ENCODE results near the gene NIF3L1. TPM values are rescaled to one million over a fixed set of nuclear protein-coding genes. Genes with fewer than 3 reads are reported as not detected.

The NIF3L1 gene
- total and polyA plus RNA-seq, 2 of the 8 experiments (the other 6 are each of a cell fraction or from before 2014, with no cell fraction given): 63.4 to 126 TPM

DNA sequence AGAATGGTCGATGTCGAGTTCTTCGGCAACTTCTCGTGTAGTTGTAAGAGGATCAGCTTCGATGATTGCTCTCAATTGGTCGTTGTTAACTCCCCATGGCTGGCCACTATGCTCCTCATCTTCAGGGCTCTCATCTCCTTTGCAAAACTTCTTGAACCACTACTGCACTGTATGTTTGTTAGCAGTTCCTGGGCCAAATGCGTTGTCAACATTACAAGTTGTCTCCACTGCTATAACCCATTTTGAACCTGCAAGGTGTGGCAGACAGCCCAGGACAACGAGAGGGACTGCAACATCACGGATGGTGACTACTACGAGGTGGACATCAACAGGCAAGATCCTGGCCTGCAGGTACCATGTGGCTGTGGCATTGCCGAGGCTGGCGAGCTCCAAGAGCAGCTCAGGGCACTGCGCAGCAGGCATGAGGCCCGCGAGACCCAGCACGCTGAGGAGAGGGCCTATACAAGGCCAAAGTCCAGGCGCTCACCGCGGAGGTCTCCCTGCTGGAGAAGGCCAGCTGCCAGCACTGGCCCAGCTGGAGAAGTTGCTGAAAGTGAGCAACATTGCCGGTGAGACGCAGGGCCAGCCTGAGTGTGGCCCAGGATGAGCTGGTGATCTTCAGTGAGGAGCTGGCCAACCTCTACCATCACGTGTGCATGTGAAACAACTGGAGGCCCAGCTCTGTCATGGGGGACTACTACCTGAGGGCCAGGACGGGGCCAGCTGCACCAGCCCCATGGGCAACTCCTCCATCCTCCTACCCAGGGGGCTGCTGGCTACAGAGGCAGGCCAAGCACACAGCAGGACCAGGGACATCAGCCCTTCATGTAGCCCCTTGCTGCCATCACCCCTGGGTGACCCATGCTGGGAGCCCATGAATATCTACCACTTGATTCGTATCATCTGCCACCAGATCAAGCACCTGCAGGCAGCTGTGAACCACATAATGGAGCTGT, 44.9 kb upstream of the NIF3L1 start:
- no peaks in the 10 kb centered on the region for H3K79me2 ChIP-seq (ENCODE audit: control insufficient read depth in 1 of 2, insufficient read depth in 2 of 2, low read length in 2 of 2)
- H2BK15ac ChIP-seq (ENCODE audit: low read length): no peak overlapping the region
- H3K27me3 ChIP-seq (replicated peaks in 1 of 4; ENCODE audit: control insufficient read depth in 3 of 4, extremely low read depth in 1 of 4, insufficient read depth in 3 of 4, low read length in 3 of 4): no peaks in the 10 kb centered on the region
- no peak overlapping the region for H4K5ac ChIP-seq (ENCODE audit: insufficient read length, low read depth, low read length)
- H3K23ac ChIP-seq (ENCODE audit: insufficient read length): no peak overlapping the region
- no peaks in the 10 kb centered on the region for H3K9me3 ChIP-seq (ENCODE audit: insufficient read depth in 2 of 2, low read depth in 1 of 2, low read length in 1 of 2)
- no peak overlapping the region for H3K4me3 ChIP-seq (ENCODE audit: extremely low read depth in 1 of 4, insufficient read depth in 2 of 4, low read depth in 3 of 4, low read length in 4 of 4)
- CTCF ChIA-PET (ENCODE audit: partially characterized antibody): interaction anchor here (0.8 to 1.5 kb wide), 8 partner anchors 10 to 98 kb away, joined by 3 to 5 read pairs (median 4); partner anchors contain the start of gene NIF3L1
- H2BK5ac ChIP-seq (ENCODE audit: low read depth, low read length): no peak overlapping the region
- H3K79me1 ChIP-seq (ENCODE audit: low read depth, low read length): no peaks in the 10 kb centered on the region
- H2AK5ac ChIP-seq (ENCODE audit: low read depth, low read length): no peak overlapping the region
- no peak overlapping the region for H3K9ac ChIP-seq (replicated peaks in 1 of 4; ENCODE audit: extremely low read depth in 1 of 4, low read depth in 3 of 4, low read length in 3 of 4)
- H2BK12ac ChIP-seq (ENCODE audit: low read depth, low read length): no peak overlapping the region
- no peak overlapping the region for H2AFZ ChIP-seq (ENCODE audit: low read length)
- 91% methylated on average over 24 of the region's 24 CpGs; no CpG with 5 or more reads in 1 of the 2 experiments for WGBS, 2 experiments (ENCODE audit: extremely low coverage in 1 of 2, insufficient coverage in 1 of 2, insufficient read length in 1 of 2, insufficient replicate concordance in 2 of 2, low coverage in 1 of 2, low lambda C conversion rate in 2 of 2, missing lambda C conversion rate in 1 of 2)
- no peak overlapping the region for H2BK20ac ChIP-seq (ENCODE audit: low read length)
- H3K27ac ChIP-seq (ENCODE audit: low read depth, low read length): no peak overlapping the region
- no peak overlapping the region for H3K56ac ChIP-seq (replicated peaks; ENCODE audit: insufficient read length, low read depth, low read length)
- H4K91ac ChIP-seq (replicated peaks; ENCODE audit: insufficient read length, low read length): no peak overlapping the region
- DNase-seq (ENCODE audit: low read depth in 1 of 2, low spot score in 2 of 2) (no peak), FAIRE-seq (no peak)
- H3K4me2 ChIP-seq (ENCODE audit: insufficient read depth in 1 of 2, low read depth in 2 of 2, low read length in 2 of 2): no peak overlapping the region
- H3K18ac ChIP-seq (ENCODE audit: extremely low read depth, low read length): no peak overlapping the region
- no peaks in the 10 kb centered on the region for H4K20me1 ChIP-seq (replicated peaks in 1 of 2; ENCODE audit: control insufficient read depth in 1 of 2, insufficient read depth in 2 of 2, low read length in 2 of 2)
- H2BK120ac ChIP-seq (replicated peaks; ENCODE audit: low read depth, low read length): no peak overlapping the region
- H3K4me1 ChIP-seq (replicated peaks in 1 of 4; ENCODE audit: control insufficient read depth in 3 of 4, insufficient read depth in 4 of 4, low read length in 3 of 4): peaks cover 0 to 3% (median 2%) of the 10 kb centered on the region in 4 experiments; a peak in 4 of 7 replicates
- no peak overlapping the region for H3K4ac ChIP-seq (replicated peaks; ENCODE audit: insufficient read length, low read depth, low read length)
- POLR2A ChIA-PET (ENCODE audit: partially characterized antibody): interaction anchor here (0.9 to 2.4 kb wide), 7 partner anchors 11 to 32 kb away, joined by 3 to 7 read pairs (median 4); partner anchors contain the start of gene CLK1
- no peaks in the 10 kb centered on the region for H3K23me2 ChIP-seq (ENCODE audit: low read depth, low read length)
- H3K14ac ChIP-seq (ENCODE audit: insufficient read length): no peak overlapping the region
- no peak overlapping the region for H4K8ac ChIP-seq (ENCODE audit: extremely low read depth, insufficient read depth, low read length)
- H3K36me3 ChIP-seq (ENCODE audit: control insufficient read depth in 2 of 4, insufficient read depth in 4 of 4, low read length in 3 of 4): no peaks in the 10 kb centered on the region
- TF ChIP-seq HDAC6 (IDR thresholded peaks at IDR 0.05; ENCODE audit: low read depth, low read length) (no peak), SIX5 (IDR thresholded peaks at IDR 0.05; ENCODE audit: low read depth, low read length) (no peak), CHD2 (IDR thresholded peaks at IDR 0.05; ENCODE audit: low read length) (no peak), BRCA1 (IDR thresholded peaks at IDR 0.05; ENCODE audit: low read depth, low read length) (no peak), CBX5 (IDR thresholded peaks at IDR 0.05; ENCODE audit: low read depth, low read length) (no peak), TAF7 (optimal IDR thresholded peaks at IDR 0.05; ENCODE audit: borderline replicate concordance, low read depth, low read length) (no peak), SAP30 (IDR thresholded peaks at IDR 0.05; ENCODE audit: insufficient read depth, insufficient replicate concordance, low read length) (no peak), RXRA (IDR thresholded peaks at IDR 0.05; ENCODE audit: insufficient read depth, low read depth, low read length) (no peak)
- TF ChIP-seq, protein P1, sequence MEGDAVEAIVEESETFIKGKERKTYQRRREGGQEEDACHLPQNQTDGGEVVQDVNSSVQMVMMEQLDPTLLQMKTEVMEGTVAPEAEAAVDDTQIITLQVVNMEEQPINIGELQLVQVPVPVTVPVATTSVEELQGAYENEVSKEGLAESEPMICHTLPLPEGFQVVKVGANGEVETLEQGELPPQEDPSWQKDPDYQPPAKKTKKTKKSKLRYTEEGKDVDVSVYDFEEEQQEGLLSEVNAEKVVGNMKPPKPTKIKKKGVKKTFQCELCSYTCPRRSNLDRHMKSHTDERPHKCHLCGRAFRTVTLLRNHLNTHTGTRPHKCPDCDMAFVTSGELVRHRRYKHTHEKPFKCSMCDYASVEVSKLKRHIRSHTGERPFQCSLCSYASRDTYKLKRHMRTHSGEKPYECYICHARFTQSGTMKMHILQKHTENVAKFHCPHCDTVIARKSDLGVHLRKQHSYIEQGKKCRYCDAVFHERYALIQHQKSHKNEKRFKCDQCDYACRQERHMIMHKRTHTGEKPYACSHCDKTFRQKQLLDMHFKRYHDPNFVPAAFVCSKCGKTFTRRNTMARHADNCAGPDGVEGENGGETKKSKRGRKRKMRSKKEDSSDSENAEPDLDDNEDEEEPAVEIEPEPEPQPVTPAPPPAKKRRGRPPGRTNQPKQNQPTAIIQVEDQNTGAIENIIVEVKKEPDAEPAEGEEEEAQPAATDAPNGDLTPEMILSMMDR (IDR thresholded peaks at IDR 0.05; ENCODE audit: control extremely low read depth in 1 of 3, insufficient read depth in 1 of 3, low read depth in 1 of 3, low read length in 3 of 3): no peak
